ENCODE measurements around the gene ZDHHC22. TPM values are rescaled to one million over a fixed set of nuclear protein-coding genes. Genes with fewer than 3 reads are reported as not detected.

The ZDHHC22 gene
- total RNA-seq, 1 donor from 2014 or later = 77.3 TPM

DNA sequence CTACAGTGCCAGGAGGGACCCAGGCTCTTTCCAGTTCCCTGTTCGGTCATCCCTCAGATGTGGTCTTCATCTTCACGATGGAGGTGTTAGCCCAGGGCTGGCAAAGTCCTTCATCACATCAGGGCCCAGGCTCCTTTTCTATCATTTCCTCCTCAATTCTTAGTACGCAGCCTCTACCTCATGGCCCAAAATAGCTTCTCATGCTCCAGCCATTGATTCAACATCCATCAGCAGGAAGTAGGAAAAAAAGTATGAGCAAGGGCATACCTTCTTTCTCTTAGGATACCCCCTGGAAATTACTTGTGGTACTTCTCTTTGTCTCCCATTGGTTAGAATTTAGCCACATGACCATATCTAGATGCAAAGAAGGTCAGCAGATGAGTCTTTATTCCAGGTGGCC is 12.2 kb upstream of the ZDHHC22 start:
- Mint-ChIP-seq H3K27ac (ENCODE audit: unreplicated experiment) (no peak overlapping the region), H3K36me3 (ENCODE audit: unreplicated experiment) (no peaks in the 10 kb centered on the region), H3K27me3 (ENCODE audit: unreplicated experiment) (peaks cover 16% of the 10 kb centered on the region), H3K9me3 (ENCODE audit: unreplicated experiment) (peaks cover 8% of the 10 kb centered on the region), H3K4me3 (ENCODE audit: unreplicated experiment) (no peak overlapping the region), H3K4me1 (ENCODE audit: low read depth, unreplicated experiment) (peaks cover 24% of the 10 kb centered on the region)
- TF ChIP-seq, protein P1, sequence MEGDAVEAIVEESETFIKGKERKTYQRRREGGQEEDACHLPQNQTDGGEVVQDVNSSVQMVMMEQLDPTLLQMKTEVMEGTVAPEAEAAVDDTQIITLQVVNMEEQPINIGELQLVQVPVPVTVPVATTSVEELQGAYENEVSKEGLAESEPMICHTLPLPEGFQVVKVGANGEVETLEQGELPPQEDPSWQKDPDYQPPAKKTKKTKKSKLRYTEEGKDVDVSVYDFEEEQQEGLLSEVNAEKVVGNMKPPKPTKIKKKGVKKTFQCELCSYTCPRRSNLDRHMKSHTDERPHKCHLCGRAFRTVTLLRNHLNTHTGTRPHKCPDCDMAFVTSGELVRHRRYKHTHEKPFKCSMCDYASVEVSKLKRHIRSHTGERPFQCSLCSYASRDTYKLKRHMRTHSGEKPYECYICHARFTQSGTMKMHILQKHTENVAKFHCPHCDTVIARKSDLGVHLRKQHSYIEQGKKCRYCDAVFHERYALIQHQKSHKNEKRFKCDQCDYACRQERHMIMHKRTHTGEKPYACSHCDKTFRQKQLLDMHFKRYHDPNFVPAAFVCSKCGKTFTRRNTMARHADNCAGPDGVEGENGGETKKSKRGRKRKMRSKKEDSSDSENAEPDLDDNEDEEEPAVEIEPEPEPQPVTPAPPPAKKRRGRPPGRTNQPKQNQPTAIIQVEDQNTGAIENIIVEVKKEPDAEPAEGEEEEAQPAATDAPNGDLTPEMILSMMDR (IDR thresholded peaks at IDR 0.05; ENCODE audit: partially characterized antibody, unreplicated experiment) = no peak
- DNase-seq = no peak

DNA sequence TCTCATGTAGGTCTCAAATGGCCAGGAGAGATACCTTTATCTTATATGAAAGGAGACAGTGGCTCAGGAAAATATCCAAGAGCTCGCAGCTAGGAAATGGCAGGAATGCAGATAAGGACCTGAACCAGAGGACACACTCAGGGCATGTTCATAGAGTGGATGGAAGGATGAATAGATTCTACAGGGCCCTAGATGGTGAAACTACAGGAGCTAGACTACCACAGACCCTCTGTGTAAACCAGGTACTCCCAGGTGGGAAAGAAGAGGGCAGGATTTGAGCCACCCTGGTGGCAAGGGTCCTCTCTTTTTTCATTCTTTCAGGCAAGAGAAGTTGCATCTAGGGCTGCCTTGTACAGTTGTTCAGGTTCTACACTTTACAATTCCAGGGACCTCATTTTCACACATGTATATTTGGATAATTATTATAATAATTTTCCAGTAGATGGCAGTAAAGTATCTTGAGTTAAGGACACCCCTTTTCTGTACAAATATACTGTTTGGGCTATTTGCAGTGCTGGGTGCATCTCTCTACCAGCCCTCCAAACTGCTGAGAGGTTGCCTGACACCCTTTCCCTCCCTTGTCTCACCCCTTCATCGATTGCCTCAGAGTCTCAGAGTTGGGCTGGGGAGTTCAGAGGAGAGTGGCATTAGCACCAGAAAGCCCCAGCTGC is 10.5 kb upstream of the ZDHHC22 start:
- Mint-ChIP-seq H3K9me3 (ENCODE audit: unreplicated experiment) (peaks cover 1% of the 10 kb centered on the region), H3K4me3 (ENCODE audit: unreplicated experiment) (no peak overlapping the region), H3K27ac (ENCODE audit: unreplicated experiment) (no peak overlapping the region), H3K4me1 (ENCODE audit: low read depth, unreplicated experiment) (peaks cover 18% of the 10 kb centered on the region), H3K36me3 (ENCODE audit: unreplicated experiment) (no peaks in the 10 kb centered on the region), H3K27me3 (ENCODE audit: unreplicated experiment) (peaks cover 8% of the 10 kb centered on the region)
- DNase-seq = no peak
- TF ChIP-seq, protein P1 (IDR thresholded peaks at IDR 0.05; ENCODE audit: partially characterized antibody, unreplicated experiment) = no peak

DNA sequence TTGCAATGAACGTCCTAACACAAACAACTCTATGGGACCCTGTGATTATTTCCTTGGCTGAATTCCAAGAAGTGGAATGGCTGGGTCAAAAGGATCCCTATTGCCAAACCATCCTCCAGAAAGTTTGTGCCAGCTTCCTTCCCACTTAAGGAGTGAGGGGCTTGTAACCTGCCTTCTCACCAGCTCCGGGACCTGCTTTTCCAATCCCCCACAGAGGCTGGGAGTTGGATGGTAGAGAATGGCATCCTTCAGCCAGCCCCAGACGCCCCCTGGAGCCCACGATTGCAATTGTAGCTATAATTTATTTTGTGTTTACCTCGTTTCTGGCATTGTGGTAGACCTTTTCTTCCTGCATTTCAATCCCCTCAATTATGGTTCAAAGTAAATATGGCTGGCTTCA is 9.7 kb upstream of the ZDHHC22 start:
- Mint-ChIP-seq H3K27ac (ENCODE audit: unreplicated experiment) (peak overlapping the region; percentile 53), H3K36me3 (ENCODE audit: unreplicated experiment) (no peaks in the 10 kb centered on the region), H3K9me3 (ENCODE audit: unreplicated experiment) (peaks cover 1% of the 10 kb centered on the region), H3K27me3 (ENCODE audit: unreplicated experiment) (peaks cover 10% of the 10 kb centered on the region), H3K4me3 (ENCODE audit: unreplicated experiment) (no peak overlapping the region), H3K4me1 (ENCODE audit: low read depth, unreplicated experiment) (peaks cover 25% of the 10 kb centered on the region)
- DNase-seq = peak; percentile 65
- TF ChIP-seq, protein P1 (IDR thresholded peaks at IDR 0.05; ENCODE audit: partially characterized antibody, unreplicated experiment) = peak; percentile 59

DNA sequence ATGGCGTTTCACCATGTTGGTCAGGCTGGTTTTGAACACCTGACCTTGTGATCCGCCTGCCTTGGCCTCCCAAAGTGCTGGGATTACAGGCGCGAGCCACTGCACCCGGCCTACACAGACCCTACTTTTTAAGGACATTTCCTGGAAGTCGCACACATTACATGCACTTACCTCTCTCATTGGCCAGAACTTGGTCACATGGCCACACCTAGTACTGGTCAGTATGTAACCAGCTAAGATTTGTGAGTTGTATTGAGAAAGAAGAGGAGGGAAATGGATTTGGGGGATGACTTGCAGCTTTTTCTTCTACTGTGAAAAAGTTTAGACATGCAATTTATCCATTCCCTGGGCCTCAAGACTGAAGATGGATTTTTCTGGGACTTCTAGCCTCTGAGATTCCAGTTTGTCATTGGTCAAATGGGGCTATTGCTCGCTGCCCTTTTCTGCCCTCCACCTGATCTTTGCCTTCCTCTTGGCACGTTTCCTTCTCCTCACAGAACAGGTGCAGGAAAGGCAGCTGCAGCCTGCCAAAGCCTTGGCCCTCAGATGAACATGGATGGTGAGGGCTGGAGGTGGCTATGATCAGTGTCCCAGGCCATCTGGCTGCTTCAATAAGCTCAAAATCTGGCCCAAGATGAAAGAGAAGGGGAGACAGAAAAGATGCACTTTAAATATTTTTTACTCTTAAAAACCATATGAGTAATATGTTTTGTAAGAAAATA is 7.1 kb upstream of the ZDHHC22 start:
- TF ChIP-seq, protein P1 (IDR thresholded peaks at IDR 0.05; ENCODE audit: partially characterized antibody, unreplicated experiment) = no peak
- Mint-ChIP-seq H3K9me3 (ENCODE audit: unreplicated experiment) (peaks cover 2% of the 10 kb centered on the region), H3K4me1 (ENCODE audit: low read depth, unreplicated experiment) (peaks cover 39% of the 10 kb centered on the region), H3K36me3 (ENCODE audit: unreplicated experiment) (no peaks in the 10 kb centered on the region), H3K4me3 (ENCODE audit: unreplicated experiment) (no peak overlapping the region), H3K27ac (ENCODE audit: unreplicated experiment) (peak overlapping the region; percentile 52), H3K27me3 (ENCODE audit: unreplicated experiment) (peaks cover 6% of the 10 kb centered on the region)
- DNase-seq = no peak
